IPS-11a (cell line): ENCODE results near the gene RPL35.
A peak's percentile ranks its signal among the peaks of the same experiment; 100 is the strongest.

Experiments
- H3K4me3 ChIP-seq: one replicate; pipeline ENCODE4 v1.5.1; 2013; ENCODE audit warnings: low read depth, low read length, control low read depth

RPL35 gene

GRCh38 chr9:124861342-124862229, at the start of gene RPL35, which contains the start of gene ARPC5L:
RPL35 (minus strand) TSS chr9:124861957; CDS start chr9:124861912, 45 bp downstream.
ARPC5L (plus strand) TSS chr9:124862130; CDS start chr9:124869291, 7,161 bp downstream.
- H3K4me3 ChIP-seq: peak within 1 kb of the TSS; percentile 97

- no peak overlapping the region for H3K4me3 ChIP-seq
These were observed 46.3 kb upstream of the RPL35 start for GRCh38 chr9:124908098-124908497.

- no peak overlapping the region for H3K4me3 ChIP-seq
These were observed 45.2 kb upstream of the RPL35 start for GRCh38 chr9:124906966-124907365.

- H3K4me3 ChIP-seq: no peak overlapping the region
These were observed 38.1 kb upstream of the RPL35 start for GRCh38 chr9:124899845-124900244.

GRCh38 chr9:124897570-124898460, 36.1 kb upstream of the RPL35 start:
- no peak overlapping the region for H3K4me3 ChIP-seq

- no peak overlapping the region for H3K4me3 ChIP-seq
These were observed 33.0 kb upstream of the RPL35 start for GRCh38 chr9:124894741-124895170.

- H3K4me3 ChIP-seq: no peak overlapping the region
These were observed 32.4 kb upstream of the RPL35 start for GRCh38 chr9:124894035-124894740.

- H3K4me3 ChIP-seq: no peak overlapping the region
These were observed 28.4 kb upstream of the RPL35 start for GRCh38 chr9:124890179-124890578.

- no peak overlapping the region for H3K4me3 ChIP-seq
These were observed 27.2 kb upstream of the RPL35 start for GRCh38 chr9:124889006-124889405.

- no peak overlapping the region for H3K4me3 ChIP-seq
These were observed 26.1 kb upstream of the RPL35 start for GRCh38 chr9:124887832-124888231.

GRCh38 chr9:124886866-124887492, 25.2 kb upstream of the RPL35 start:
- no peak overlapping the region for H3K4me3 ChIP-seq

- no peak overlapping the region for H3K4me3 ChIP-seq
These were observed 24.7 kb upstream of the RPL35 start for GRCh38 chr9:124886461-124886860.

GRCh38 chr9:124885551-124885950, 23.8 kb upstream of the RPL35 start:
- H3K4me3 ChIP-seq: no peak overlapping the region

- no peak overlapping the region for H3K4me3 ChIP-seq
These were observed 22.6 kb upstream of the RPL35 start for GRCh38 chr9:124884376-124884775.

GRCh38 chr9:124882231-124882630, 20.5 kb upstream of the RPL35 start:
- no peak overlapping the region for H3K4me3 ChIP-seq

GRCh38 chr9:124881138-124881743, 19.5 kb upstream of the RPL35 start:
- H3K4me3 ChIP-seq: no peak overlapping the region

GRCh38 chr9:124880501-124880900, 18.7 kb upstream of the RPL35 start:
- no peak overlapping the region for H3K4me3 ChIP-seq

- H3K4me3 ChIP-seq: no peak overlapping the region
These were observed 17.5 kb upstream of the RPL35 start for GRCh38 chr9:124879226-124879625.

- no peak overlapping the region for H3K4me3 ChIP-seq
These were observed 16.8 kb upstream of the RPL35 start for GRCh38 chr9:124878518-124878917.

GRCh38 chr9:124878021-124878420, 16.3 kb upstream of the RPL35 start:
- no peak overlapping the region for H3K4me3 ChIP-seq
